GM12892 (cell line): ENCODE data around the gene HGFAC.

Experiments used
- POLR2A ChIP-seq: IDR thresholded peaks from 2 replicates; pipeline ENCODE4 v1.6.1; 2011; ENCODE audit warnings: low read depth, low read length, control low read depth
- POLR2AphosphoS5 ChIP-seq: IDR thresholded peaks from 2 replicates; pipeline ENCODE4 v1.6.1; 2011; ENCODE audit warnings: low read depth, low read length, control low read depth
- TAF1 ChIP-seq: IDR thresholded peaks from 2 replicates; pipeline ENCODE4 v1.6.1; 2011; ENCODE audit warnings: low read depth, mild to moderate bottlenecking, control low read depth, low read length, borderline replicate concordance

GRCh38 chr4:3493720-3494461 lies 52.1 kb downstream of the HGFAC start:
- TF ChIP-seq POLR2AphosphoS5 (no peak), POLR2A (no peak), TAF1 (no peak)
